ENCODE results near the gene THADA. TPM values are rescaled to one million over a fixed set of nuclear protein-coding genes. Genes with fewer than 3 reads are reported as not detected.
A peak's percentile ranks its signal among the peaks of the same experiment; 100 is the strongest.

The THADA gene
- total RNA-seq, 2 donors from 2014 or later: 14.5 to 16.1 TPM

DNA sequence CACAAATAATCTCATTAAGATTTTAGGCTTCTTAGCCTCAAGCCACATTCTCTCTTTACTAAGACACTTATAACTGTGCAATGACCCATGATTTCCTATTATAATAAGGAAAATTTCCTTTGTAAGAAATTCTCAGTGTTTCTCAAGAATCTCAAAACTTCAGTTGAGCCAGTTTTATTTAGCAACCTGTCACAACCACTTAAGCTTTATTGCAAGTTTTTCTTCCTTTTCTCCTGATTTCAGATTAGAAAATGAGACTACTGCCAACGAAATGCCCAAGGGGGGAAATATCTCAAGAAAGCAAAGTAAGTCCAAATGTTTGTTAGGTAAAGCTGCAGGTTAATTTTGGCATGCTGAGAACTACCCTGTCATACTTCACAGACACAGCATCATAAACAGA, 178.5 kb downstream of the THADA start:
- H3K36me3 ChIP-seq: no peaks in the 10 kb centered on the region
- DNase-seq (ENCODE audit: low spot score): no peak
- no peak overlapping the region for H3K27ac ChIP-seq
- TF ChIP-seq, protein P1, sequence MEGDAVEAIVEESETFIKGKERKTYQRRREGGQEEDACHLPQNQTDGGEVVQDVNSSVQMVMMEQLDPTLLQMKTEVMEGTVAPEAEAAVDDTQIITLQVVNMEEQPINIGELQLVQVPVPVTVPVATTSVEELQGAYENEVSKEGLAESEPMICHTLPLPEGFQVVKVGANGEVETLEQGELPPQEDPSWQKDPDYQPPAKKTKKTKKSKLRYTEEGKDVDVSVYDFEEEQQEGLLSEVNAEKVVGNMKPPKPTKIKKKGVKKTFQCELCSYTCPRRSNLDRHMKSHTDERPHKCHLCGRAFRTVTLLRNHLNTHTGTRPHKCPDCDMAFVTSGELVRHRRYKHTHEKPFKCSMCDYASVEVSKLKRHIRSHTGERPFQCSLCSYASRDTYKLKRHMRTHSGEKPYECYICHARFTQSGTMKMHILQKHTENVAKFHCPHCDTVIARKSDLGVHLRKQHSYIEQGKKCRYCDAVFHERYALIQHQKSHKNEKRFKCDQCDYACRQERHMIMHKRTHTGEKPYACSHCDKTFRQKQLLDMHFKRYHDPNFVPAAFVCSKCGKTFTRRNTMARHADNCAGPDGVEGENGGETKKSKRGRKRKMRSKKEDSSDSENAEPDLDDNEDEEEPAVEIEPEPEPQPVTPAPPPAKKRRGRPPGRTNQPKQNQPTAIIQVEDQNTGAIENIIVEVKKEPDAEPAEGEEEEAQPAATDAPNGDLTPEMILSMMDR (IDR thresholded peaks at IDR 0.05): no peak
- peaks cover 0 to 49% of the 10 kb centered on the region in 2 donors for H3K4me1 ChIP-seq
- H3K27me3 ChIP-seq: no peaks in the 10 kb centered on the region
- no peaks in the 10 kb centered on the region for H3K9me3 ChIP-seq
- no peak overlapping the region for H3K4me3 ChIP-seq

DNA sequence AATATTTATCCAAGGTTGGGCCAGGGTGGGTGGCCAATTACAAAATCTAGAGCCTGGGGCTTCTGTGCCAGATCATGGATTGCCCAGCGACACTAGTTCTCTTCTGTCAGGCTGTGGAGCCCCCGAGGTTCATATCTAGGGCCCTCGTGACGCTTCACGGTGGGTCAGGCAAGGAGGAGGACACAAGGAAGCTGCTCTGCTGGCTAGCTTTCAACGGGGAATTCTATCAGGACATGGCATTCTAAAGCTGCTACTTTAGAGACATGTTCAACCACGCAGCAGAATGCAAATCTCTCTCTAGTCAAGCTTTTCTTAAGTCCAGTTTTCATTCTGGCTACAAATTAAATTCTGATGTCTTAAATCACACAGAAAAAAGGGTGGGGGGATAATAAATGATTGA, 180.2 kb downstream of the THADA start:
- TF ChIP-seq, protein P1 (IDR thresholded peaks at IDR 0.05): no peak
- DNase-seq (ENCODE audit: low spot score): no peak

DNA sequence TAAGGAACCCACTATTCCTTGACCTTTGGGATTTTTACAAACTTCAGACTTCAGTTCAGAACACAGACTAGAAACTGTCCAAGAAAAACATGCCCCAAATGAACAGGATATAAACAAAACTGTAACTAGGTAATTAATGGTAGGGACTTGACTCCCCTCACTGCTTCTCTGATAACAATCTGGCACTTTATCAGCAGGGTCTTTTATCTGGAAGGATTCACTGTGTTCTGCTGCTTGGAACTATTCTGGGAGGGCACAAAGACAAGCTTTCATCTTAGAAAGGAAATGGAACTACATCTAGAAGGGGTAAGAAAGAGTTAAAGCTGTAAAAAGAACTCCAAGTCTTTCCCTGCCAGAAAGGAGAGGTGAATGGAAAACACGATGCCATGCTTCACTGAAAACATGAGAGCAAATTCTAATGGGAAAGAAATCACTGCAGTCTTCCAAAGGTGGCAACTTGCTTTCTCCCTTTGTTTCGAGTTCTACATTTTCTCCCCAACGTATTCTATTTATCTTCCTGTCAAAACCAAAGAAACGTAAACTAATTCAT, 181.2 kb downstream of the THADA start:
- no peaks in the 10 kb centered on the region for H3K9me3 ChIP-seq
- DNase-seq (ENCODE audit: low spot score): no peak
- H3K4me3 ChIP-seq: no peak overlapping the region
- H3K27me3 ChIP-seq: no peaks in the 10 kb centered on the region
- H3K27ac ChIP-seq: peak overlapping the region in 1 of 2 donors; percentile 57
- H3K36me3 ChIP-seq: no peaks in the 10 kb centered on the region
- TF ChIP-seq, protein P1 (IDR thresholded peaks at IDR 0.05): no peak
- H3K4me1 ChIP-seq: peaks cover 0 to 49% of the 10 kb centered on the region in 2 donors

More for the DNA sequence above, 180.2 kb downstream of the THADA start:
- Histone ChIP-seq H3K4me1 (peaks cover 0 to 58% of the 10 kb centered on the region in 2 donors), H3K9me3 (no peaks in the 10 kb centered on the region), H3K27me3 (no peaks in the 10 kb centered on the region), H3K4me3 (no peak overlapping the region), H3K36me3 (no peaks in the 10 kb centered on the region), H3K27ac (peak overlapping the region; percentile 57 to 61)

DNA sequence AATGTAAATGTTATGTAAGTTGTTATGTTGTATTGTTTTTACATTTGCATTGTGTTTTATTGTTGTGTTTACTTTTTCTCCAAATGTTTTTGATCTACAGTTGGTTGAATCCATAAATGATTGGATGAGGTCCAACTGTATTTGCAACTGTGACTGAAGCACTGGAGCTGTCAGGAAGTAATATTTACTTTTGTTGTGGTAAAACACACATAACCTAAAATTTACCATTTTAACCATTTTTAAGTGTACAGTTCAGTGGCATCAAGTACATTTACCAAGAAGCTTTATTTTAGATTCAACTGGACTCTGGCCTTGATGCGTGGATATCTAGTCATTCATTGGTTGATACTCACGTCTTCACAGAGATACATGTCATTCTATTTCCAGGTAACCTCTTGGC, 181.8 kb downstream of the THADA start:
- Histone ChIP-seq H3K9me3 (no peaks in the 10 kb centered on the region), H3K36me3 (no peaks in the 10 kb centered on the region), H3K4me1 (peaks cover 0 to 47% of the 10 kb centered on the region in 2 donors), H3K27me3 (no peaks in the 10 kb centered on the region), H3K27ac (peak overlapping the region in 1 of 2 donors; percentile 57), H3K4me3 (no peak overlapping the region)
- TF ChIP-seq, protein P1 (IDR thresholded peaks at IDR 0.05): no peak
- no peak for DNase-seq (ENCODE audit: low spot score)

DNA sequence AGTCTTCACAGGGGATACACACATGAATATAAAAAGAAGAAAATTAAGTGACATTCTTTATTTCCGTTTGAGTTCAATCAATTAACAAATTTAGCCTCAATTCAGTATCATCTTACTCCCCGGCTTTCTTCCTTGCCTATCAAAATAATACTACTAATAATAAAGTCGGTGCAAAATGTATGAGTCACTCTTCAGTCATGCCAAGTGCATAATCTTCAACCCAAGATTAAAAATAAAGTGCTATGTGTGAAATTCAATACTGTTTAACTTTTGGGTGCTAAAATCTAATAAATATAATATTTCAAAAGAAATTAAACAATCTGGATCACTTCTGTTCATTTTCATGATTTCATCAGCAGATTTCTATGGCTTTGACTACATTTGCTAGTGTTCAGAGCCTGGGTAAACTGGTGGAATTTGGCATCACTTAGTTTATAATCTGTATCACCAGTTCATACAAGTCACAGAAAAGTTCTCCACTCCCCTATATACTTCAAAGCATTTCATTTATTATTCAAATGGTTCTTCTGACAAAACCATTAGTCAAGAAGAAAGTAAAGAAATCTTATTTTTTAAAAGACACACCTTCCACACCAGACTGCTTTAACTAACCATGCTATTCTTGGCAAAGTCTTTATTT, 183.6 kb downstream of the THADA start:
- H3K27ac ChIP-seq: peak overlapping the region in 1 of 2 donors; percentile 41

More for the DNA sequence above, 183.6 kb downstream of the THADA start:
- H3K27me3 ChIP-seq: no peaks in the 10 kb centered on the region
- H3K9me3 ChIP-seq: no peaks in the 10 kb centered on the region
- H3K4me1 ChIP-seq: peaks cover 0 to 47% of the 10 kb centered on the region in 2 donors
- no peak for DNase-seq (ENCODE audit: low spot score)
- no peaks in the 10 kb centered on the region for H3K36me3 ChIP-seq
- TF ChIP-seq, protein P1 (IDR thresholded peaks at IDR 0.05): no peak
- no peak overlapping the region for H3K4me3 ChIP-seq

Measured in right atrium auricular region (tissue), 2 donors.